ENCODE measurements around the gene HSF2BP.

The HSF2BP gene

DNA sequence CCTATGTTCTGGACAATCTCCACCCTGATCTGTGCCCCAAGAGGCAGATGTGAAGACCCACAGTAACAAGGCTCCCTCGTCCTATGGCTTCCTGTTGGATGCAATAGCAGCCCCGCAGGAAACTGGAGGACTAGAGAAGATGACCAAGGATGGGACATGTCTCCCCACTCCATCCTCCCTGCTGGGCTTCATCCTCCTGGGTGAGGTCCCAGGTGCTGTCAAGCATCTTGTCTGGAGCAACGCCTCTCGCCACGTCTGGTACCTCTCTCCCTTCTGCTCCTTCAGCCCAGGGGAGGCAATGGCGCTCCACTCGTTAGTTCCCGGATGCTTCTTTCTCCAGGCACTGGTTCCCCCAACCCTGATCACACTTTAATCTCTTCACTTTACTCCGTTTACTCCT lies 11.1 kb downstream of the HSF2BP start:
- no peak for DNase-seq

- DNase-seq = peak; percentile 90
These were observed 12.6 kb downstream of the HSF2BP start for GRCh38 chr21:43646550-43647260.

DNA sequence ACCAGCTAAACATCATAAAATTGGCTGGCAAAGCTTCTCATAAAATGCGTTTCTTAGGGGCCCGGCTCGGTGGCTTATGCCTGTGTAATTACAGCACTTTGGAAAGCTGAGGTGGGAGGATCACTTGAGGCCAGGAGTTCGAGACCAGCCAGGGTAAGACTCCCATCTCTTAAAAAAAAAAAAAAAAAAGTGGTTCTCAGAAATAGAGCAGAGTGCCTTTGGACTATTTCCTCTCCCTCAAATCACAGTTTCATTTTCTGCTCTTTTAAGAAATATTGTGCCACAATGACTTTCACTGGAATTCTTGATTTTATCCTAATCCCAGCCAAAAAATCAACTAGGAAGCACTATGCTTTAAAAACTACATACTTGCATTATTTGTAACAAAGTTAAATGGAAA lies 13.3 kb downstream of the HSF2BP start:
- DNase-seq = no peak

DNA sequence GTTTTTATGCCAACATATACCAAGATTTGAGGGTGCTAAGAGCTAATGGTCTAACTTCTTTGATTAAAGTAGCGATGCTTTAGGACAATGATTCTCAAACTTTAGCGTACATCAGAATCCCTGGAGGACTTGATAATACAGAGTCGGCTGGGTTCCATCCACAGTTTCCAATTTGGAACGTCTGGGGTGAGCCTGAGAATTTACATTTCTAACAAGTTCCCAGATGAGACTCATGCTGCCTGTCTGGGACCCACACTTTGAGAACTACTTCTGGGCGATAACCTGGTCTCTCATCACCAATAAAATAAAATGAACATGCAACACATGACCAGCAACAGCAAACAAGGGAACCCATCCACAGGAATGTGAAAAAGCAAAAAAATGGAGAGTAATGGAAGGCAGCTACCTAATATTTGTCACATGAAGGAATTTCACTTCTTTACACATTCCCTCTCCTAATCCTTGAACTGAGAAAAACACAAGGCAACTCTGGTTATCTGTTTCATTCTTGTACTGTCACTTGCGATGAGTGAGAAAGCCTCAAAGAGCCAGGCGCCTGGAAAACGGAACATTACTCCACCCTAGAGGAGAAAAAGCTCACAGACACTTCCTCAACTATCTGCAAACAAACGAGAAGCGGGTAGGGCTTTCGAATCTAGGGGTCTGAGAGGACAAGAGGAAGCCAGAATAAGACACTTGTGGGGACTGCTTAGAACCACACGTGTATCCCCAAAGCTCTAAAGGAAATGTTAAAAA lies 14.0 kb downstream of the HSF2BP start:
- DNase-seq = no peak

DNA sequence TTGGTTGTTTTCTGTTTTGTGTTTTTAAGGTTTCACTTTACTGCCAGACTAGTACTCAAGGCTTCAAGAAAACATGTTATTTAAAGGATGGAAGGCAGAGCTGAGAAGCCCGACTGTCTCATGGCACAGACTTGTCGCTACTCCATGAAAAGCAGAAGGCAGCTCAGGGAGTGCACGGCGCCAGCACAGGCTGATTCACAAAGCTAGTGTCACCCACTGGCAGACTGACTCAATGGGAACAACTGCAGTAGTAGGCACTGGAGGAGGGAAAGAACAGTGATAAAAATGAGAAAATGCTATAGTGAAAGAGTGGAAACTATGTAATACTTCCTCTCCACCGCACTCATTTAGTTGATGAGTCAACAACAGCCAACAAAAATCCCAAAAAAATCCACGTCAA lies 14.7 kb downstream of the HSF2BP start:
- DNase-seq = no peak

GRCh38 chr21:43644071-43644470 lies 15.2 kb downstream of the HSF2BP start:
- no peak for DNase-seq

DNA sequence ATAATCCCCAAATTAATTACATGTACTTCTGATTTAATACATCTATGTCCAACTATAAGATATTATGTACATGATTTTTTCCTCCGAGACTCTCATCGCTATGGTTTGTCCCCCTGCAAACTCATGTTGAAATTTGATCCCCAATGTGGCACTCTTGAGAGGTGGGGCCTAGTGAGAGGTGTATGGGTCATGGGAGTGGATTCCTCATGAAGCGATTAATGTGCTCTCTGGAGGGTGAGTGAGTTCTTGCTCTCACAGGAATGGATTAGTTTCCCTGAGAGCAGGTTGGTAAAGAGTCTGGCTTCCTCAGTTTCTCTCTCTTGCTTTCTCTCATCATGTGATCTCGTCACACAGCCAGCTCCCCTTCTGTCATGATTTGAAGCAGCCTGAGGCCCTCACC lies 16.1 kb downstream of the HSF2BP start:
- no peak for DNase-seq

DNA sequence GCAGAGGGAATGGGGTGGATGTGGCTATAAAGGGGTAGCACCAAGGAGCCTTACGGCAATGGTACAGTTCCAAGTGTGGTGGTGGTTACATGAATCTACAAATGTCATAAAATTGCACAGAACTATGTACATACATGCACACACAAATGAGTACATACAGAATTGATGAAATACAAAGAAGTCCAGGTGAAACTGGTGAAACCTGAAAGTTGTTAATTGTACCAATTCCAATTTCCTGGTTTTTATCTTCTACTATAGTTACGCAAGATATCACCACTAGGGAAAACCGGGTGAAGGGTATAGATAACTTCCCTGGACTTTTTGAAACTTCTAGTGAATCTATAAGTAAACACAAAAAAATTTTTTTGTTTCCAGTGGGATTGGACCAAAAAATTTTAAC lies 18.9 kb downstream of the HSF2BP start:
- DNase-seq = no peak

GRCh38 chr21:43639470-43640353 lies 19.6 kb downstream of the HSF2BP start:
- DNase-seq = no peak

- no peak for DNase-seq
These were observed 21.6 kb downstream of the HSF2BP start for GRCh38 chr21:43637530-43638158.

DNA sequence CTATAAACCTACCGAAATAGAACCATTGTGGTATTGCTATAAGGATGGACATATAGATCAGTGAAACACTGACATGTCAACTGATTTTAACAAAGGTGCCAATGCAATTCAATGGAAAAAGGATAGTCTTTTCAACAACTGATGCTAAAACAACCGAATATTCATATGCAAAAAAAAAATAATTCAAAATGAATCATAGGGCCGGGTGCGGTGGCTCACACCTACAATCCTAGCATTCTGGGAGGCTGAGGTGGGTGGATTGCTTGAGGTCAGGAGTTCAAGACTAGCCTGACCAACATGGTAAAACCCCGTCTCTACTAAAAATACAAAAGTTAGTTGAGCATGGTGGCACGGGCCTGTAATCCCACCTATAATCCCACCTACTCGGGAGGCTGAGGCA lies 23.9 kb downstream of the HSF2BP start:
- DNase-seq = no peak

GRCh38 chr21:43634618-43635017 lies 24.7 kb downstream of the HSF2BP start:
- no peak for DNase-seq

- DNase-seq = no peak
These were observed 26.8 kb downstream of the HSF2BP start for GRCh38 chr21:43632373-43632905.

- no peak for DNase-seq
These were observed 27.7 kb downstream of the HSF2BP start for GRCh38 chr21:43631411-43632107.

DNA sequence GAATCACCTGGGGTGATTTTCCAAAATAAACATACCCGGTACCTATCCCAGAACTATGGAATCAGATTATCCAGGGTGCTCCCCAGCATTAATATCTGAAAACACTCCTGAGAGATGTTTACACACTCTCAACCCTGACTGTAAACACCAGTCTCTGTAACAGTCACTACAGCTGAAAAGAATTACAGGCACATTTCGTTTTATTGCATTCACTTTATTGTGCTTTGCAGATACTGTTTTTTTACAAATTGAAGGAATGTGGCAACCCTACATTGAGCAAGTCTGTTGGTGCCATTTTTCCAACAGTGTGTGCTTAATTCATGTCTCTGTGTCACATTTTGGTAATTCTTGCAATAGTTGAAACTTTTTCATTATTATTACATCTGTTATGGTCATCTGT lies 31.8 kb downstream of the HSF2BP start:
- DNase-seq = no peak

GRCh38 chr21:43626390-43626789 lies 32.9 kb downstream of the HSF2BP start:
- DNase-seq = no peak

GRCh38 chr21:43624339-43624738 lies 34.9 kb downstream of the HSF2BP start:
- DNase-seq = no peak

GRCh38 chr21:43623588-43623987 lies 35.7 kb downstream of the HSF2BP start:
- no peak for DNase-seq

- DNase-seq = no peak
These were observed 36.5 kb downstream of the HSF2BP start for GRCh38 chr21:43622796-43623195.

GRCh38 chr21:43619856-43620255 lies 39.4 kb downstream of the HSF2BP start:
- DNase-seq = no peak

DNA sequence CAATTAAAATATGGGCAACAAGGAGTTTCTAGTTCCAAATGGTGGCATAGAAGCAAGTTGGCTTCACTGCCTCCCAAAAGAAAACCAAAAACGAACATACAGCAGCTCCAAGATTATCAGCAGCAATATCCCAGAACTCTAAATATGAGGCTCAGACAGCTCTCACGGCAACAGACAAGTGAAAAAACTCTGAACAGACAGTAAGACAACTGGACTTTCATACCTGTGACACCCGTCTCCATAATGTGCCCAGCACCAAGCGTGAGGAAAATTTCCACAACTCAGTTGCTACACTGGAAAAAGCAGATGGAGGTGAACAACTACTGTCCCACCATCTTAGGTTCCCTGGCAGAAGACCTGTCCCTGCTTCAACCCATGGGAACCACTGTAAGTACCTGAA lies 39.9 kb downstream of the HSF2BP start:
- no peak for DNase-seq

GRCh38 chr21:43618940-43619339 lies 40.3 kb downstream of the HSF2BP start:
- no peak for DNase-seq

Data from activated CD8-positive, alpha-beta memory T cell treated with anti-CD3 and anti-CD28 coated beads, Interleukin-2, amount 50 U/mL, for 48 hours (primary cell).